ENCODE measurements around the gene CEP112. TPM values are rescaled to one million over a fixed set of nuclear protein-coding genes. Genes with fewer than 3 reads are reported as not detected.

CEP112 gene
- total and polyA plus RNA-seq, 2 of the 8 experiments (the other 6 are each of a cell fraction or from before 2014, with no cell fraction given), result 0.62 to 3.1 TPM

- H2BK15ac ChIP-seq (ENCODE audit: low read length), result no peak overlapping the region
- no peak overlapping the region for H2AFZ ChIP-seq (ENCODE audit: low read length)
- H3K56ac ChIP-seq (replicated peaks; ENCODE audit: insufficient read length, low read depth, low read length), result no peak overlapping the region
- peaks cover 0 to 5% (median 2%) of the 10 kb centered on the region in 4 experiments; a peak in 2 of 7 replicates for H3K4me1 ChIP-seq (replicated peaks in 1 of 4; ENCODE audit: control insufficient read depth in 3 of 4, insufficient read depth in 4 of 4, low read length in 3 of 4)
- H3K36me3 ChIP-seq (ENCODE audit: control insufficient read depth in 2 of 4, insufficient read depth in 4 of 4, low read length in 3 of 4), result no peaks in the 10 kb centered on the region
- H3K14ac ChIP-seq (ENCODE audit: insufficient read length), result no peak overlapping the region
- H2BK120ac ChIP-seq (replicated peaks; ENCODE audit: low read depth, low read length), result no peak overlapping the region
- 90% methylated on average over 4 of the region's 4 CpGs; no CpG with 5 or more reads in 1 of the 2 experiments for WGBS, 2 experiments (ENCODE audit: extremely low coverage in 1 of 2, insufficient coverage in 1 of 2, insufficient read length in 1 of 2, insufficient replicate concordance in 2 of 2, low coverage in 1 of 2, low lambda C conversion rate in 2 of 2, missing lambda C conversion rate in 1 of 2)
- no peak overlapping the region for H3K4ac ChIP-seq (replicated peaks; ENCODE audit: insufficient read length, low read depth, low read length)
- no peak overlapping the region for H3K18ac ChIP-seq (ENCODE audit: extremely low read depth, low read length)
- no peaks in the 10 kb centered on the region for H3K79me2 ChIP-seq (ENCODE audit: control insufficient read depth in 1 of 2, insufficient read depth in 2 of 2, low read length in 2 of 2)
- H3K9me3 ChIP-seq (ENCODE audit: insufficient read depth in 2 of 2, low read depth in 1 of 2, low read length in 1 of 2), result no peaks in the 10 kb centered on the region
- no peak overlapping the region for H4K91ac ChIP-seq (replicated peaks; ENCODE audit: insufficient read length, low read length)
- H3K9ac ChIP-seq (replicated peaks in 1 of 4; ENCODE audit: extremely low read depth in 1 of 4, low read depth in 3 of 4, low read length in 3 of 4), result no peak overlapping the region
- H3K4me3 ChIP-seq (ENCODE audit: extremely low read depth in 1 of 4, insufficient read depth in 2 of 4, low read depth in 3 of 4, low read length in 4 of 4), result no peak overlapping the region
- H3K23me2 ChIP-seq (ENCODE audit: low read depth, low read length), result no peaks in the 10 kb centered on the region
- H2BK12ac ChIP-seq (ENCODE audit: low read depth, low read length), result no peak overlapping the region
- H3K4me2 ChIP-seq (ENCODE audit: insufficient read depth in 1 of 2, low read depth in 2 of 2, low read length in 2 of 2), result no peak overlapping the region
- no peak overlapping the region for H2BK20ac ChIP-seq (ENCODE audit: low read length)
- no peak for DNase-seq (ENCODE audit: low read depth in 1 of 2, low spot score in 2 of 2)
- H3K79me1 ChIP-seq (ENCODE audit: low read depth, low read length), result no peaks in the 10 kb centered on the region
- POLR2A ChIA-PET (ENCODE audit: partially characterized antibody), result no interaction called here
- no peaks in the 10 kb centered on the region for H3K27me3 ChIP-seq (replicated peaks in 1 of 4; ENCODE audit: control insufficient read depth in 3 of 4, extremely low read depth in 1 of 4, insufficient read depth in 3 of 4, low read length in 3 of 4)
- FAIRE-seq, result no peak
- H3K23ac ChIP-seq (ENCODE audit: insufficient read length), result no peak overlapping the region
- no peak overlapping the region for H2BK5ac ChIP-seq (ENCODE audit: low read depth, low read length)
- no peak overlapping the region for H3K27ac ChIP-seq (ENCODE audit: low read depth, low read length)
- no peaks in the 10 kb centered on the region for H4K20me1 ChIP-seq (replicated peaks in 1 of 2; ENCODE audit: control insufficient read depth in 1 of 2, insufficient read depth in 2 of 2, low read length in 2 of 2)
- CTCF ChIA-PET (ENCODE audit: partially characterized antibody), result no interaction called here
- no peak overlapping the region for H4K8ac ChIP-seq (ENCODE audit: extremely low read depth, insufficient read depth, low read length)
- no peak overlapping the region for H4K5ac ChIP-seq (ENCODE audit: insufficient read length, low read depth, low read length)
- H2AK5ac ChIP-seq (ENCODE audit: low read depth, low read length), result no peak overlapping the region
- no peak for TF ChIP-seq HDAC2 (IDR thresholded peaks at IDR 0.05; ENCODE audit: borderline replicate concordance in 1 of 2, low read depth in 2 of 2, low read length in 2 of 2)
Observed at GRCh38 chr17:65737451-65737850, 454.5 kb downstream of the CEP112 start.

Measured in H1 (cell line).